ENCODE data around the gene CTNND1.

CTNND1 gene

GRCh38 chr11:57745206-57745605 lies 16.4 kb upstream of the CTNND1 start:
- H3K27me3 Mint-ChIP-seq (ENCODE audit: low read depth): no peaks in the 10 kb centered on the region
- peaks cover 28% of the 10 kb centered on the region for H3K4me1 Mint-ChIP-seq (ENCODE audit: low read depth)
- H3K36me3 Mint-ChIP-seq (ENCODE audit: low read depth): peaks cover 27% of the 10 kb centered on the region

GRCh38 chr11:57746920-57747319 lies 14.7 kb upstream of the CTNND1 start:
- Mint-ChIP-seq H3K4me1 (ENCODE audit: low read depth) (peaks cover 29% of the 10 kb centered on the region), H3K27me3 (ENCODE audit: low read depth) (no peaks in the 10 kb centered on the region), H3K36me3 (ENCODE audit: low read depth) (peaks cover 26% of the 10 kb centered on the region)

More at GRCh38 chr11:57745206-57745605, 16.4 kb upstream of the CTNND1 start:
- Mint-ChIP-seq H3K4me3 (no peak overlapping the region), H3K9me3 (no peaks in the 10 kb centered on the region), H3K27ac (peak overlapping the region; percentile 20)

DNA sequence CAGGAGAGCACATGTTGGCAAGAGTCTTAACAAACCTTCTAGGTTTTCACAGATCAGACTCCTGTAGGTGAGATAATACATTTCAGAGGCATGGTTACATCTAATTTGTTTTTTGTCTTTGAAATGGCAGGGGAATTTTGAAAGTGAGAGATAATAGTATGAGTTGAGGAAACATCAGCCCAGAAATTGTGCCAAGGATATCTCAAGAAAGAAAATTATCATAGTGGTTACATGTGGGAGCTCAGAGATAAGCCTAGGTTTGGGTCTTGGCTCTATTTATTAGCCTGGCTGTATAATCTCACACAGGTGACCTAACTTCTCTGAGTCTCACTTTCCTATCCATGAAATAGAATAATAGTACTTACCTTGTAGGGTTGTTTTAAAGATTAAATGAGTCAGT lies 10.4 kb upstream of the CTNND1 start:
- Mint-ChIP-seq H3K4me3 (no peak overlapping the region), H3K4me1 (ENCODE audit: low read depth) (peaks cover 14% of the 10 kb centered on the region), H3K9me3 (no peaks in the 10 kb centered on the region)

More at GRCh38 chr11:57746920-57747319, 14.7 kb upstream of the CTNND1 start:
- no peak overlapping the region for H3K27ac Mint-ChIP-seq
- no peaks in the 10 kb centered on the region for H3K9me3 Mint-ChIP-seq
- H3K4me3 Mint-ChIP-seq: no peak overlapping the region

DNA sequence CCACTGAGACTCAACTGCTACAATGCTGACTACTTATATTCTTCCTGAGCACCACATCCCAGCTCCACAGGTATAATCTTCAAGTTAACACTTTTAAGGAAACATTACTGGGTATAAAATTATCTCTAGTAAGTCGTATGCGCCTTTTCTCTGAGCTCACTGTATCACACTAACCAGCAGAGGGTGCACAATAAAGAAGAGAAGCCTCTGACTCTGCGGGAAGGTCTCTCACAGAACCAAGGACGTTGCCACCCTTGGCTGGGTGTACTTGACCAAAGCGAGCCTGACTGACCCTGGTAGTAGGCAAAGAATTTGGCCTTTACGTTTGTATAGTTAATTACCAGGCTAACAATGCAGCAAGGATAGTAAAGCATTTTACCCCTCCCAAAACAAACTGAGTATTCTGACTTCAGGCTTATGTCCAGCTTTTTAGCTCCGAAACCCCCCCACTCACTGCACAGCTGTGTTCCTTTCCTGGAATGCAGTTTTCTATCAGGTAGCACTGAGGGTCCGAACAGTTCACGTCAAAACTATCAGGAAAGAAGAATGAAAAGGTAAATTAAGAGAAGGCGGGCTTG lies 9.8 kb upstream of the CTNND1 start, which contains the start of gene BTBD18:
Gene BTBD18 (minus strand): TSS at position 144 of the 578 bp plus-strand sequence. CDS start 631 bp downstream, outside the sequence.
- H3K4me1 Mint-ChIP-seq (ENCODE audit: low read depth): peaks cover 16% of the 10 kb centered on the region
- peaks cover 6% of the 10 kb centered on the region for H3K36me3 Mint-ChIP-seq (ENCODE audit: low read depth)
- H3K27me3 Mint-ChIP-seq (ENCODE audit: low read depth): no peaks in the 10 kb centered on the region
- H3K9me3 Mint-ChIP-seq: no peaks in the 10 kb centered on the region
- no peak within 1 kb of the TSS for H3K4me3 Mint-ChIP-seq
- peak within 1 kb of the TSS; percentile 24 for H3K27ac Mint-ChIP-seq

More for the DNA sequence above, 10.4 kb upstream of the CTNND1 start:
- no peak overlapping the region for H3K27ac Mint-ChIP-seq
- peaks cover 6% of the 10 kb centered on the region for H3K36me3 Mint-ChIP-seq (ENCODE audit: low read depth)
- H3K27me3 Mint-ChIP-seq (ENCODE audit: low read depth): no peaks in the 10 kb centered on the region

DNA sequence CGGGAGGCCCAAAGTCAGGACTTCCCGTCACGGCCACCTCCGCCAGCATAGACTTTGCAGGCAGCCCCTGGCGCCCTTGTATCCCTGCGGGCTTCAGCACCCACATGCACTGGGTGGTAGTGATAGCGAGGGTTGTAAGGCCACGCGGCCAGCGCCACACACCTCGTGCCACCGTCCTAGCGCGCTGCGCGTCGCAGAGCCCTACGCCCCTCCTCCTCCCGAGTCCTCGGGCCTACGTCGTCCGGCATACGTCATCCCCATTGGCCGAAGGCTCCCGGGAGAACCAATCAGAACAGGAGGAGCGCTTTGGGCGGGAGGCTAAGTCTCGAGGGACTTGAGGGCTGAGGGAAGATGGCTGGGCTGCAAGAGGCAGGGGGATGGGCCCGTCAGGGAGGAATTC lies 8.6 kb upstream of the CTNND1 start:
- H3K4me3 Mint-ChIP-seq: no peak overlapping the region

DNA sequence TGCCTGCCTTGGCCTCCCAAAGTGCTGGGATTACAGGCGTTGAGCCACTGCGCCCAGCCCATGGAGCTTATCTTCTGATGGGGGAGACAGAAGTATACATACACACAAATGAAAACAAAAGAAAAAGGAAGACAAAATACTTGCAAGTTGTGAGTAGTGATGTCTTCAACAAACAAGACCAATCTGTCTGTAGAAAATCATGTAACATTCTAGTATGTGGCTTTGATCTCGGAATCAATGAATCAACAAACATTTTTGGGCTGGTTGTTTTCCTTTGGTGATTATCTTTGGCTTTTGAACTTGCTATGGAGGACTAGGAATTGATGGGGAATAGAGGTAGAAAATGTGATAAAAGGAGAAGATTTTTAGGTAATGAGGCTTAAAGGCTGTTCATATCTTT lies 3.4 kb upstream of the CTNND1 start:
- Mint-ChIP-seq H3K36me3 (ENCODE audit: low read depth) (no peaks in the 10 kb centered on the region), H3K4me3 (no peak overlapping the region), H3K4me1 (ENCODE audit: low read depth) (peaks cover 14% of the 10 kb centered on the region), H3K27ac (no peak overlapping the region), H3K27me3 (ENCODE audit: low read depth) (peaks cover 3% of the 10 kb centered on the region), H3K9me3 (no peaks in the 10 kb centered on the region)

More for the DNA sequence above, 8.6 kb upstream of the CTNND1 start:
- H3K27ac Mint-ChIP-seq: no peak overlapping the region
- H3K4me1 Mint-ChIP-seq (ENCODE audit: low read depth): peaks cover 12% of the 10 kb centered on the region
- H3K36me3 Mint-ChIP-seq (ENCODE audit: low read depth): peaks cover 3% of the 10 kb centered on the region
- no peaks in the 10 kb centered on the region for H3K27me3 Mint-ChIP-seq (ENCODE audit: low read depth)
- no peaks in the 10 kb centered on the region for H3K9me3 Mint-ChIP-seq

GRCh38 chr11:57762235-57762861 lies 746 bp downstream of the CTNND1 start:
- Mint-ChIP-seq H3K36me3 (ENCODE audit: low read depth) (no peaks in the 10 kb centered on the region), H3K4me3 (no peak overlapping the region), H3K27ac (no peak overlapping the region), H3K27me3 (ENCODE audit: low read depth) (peaks cover 3% of the 10 kb centered on the region), H3K9me3 (no peaks in the 10 kb centered on the region), H3K4me1 (ENCODE audit: low read depth) (peaks cover 15% of the 10 kb centered on the region)

- H3K4me1 Mint-ChIP-seq (ENCODE audit: low read depth): peaks cover 17% of the 10 kb centered on the region
- no peak overlapping the region for H3K4me3 Mint-ChIP-seq
- H3K9me3 Mint-ChIP-seq: no peaks in the 10 kb centered on the region
- no peak overlapping the region for H3K27ac Mint-ChIP-seq
- H3K36me3 Mint-ChIP-seq (ENCODE audit: low read depth): no peaks in the 10 kb centered on the region
- peaks cover 3% of the 10 kb centered on the region for H3K27me3 Mint-ChIP-seq (ENCODE audit: low read depth)
Measured at GRCh38 chr11:57763568-57763967, 2.0 kb downstream of the CTNND1 start.

- H3K36me3 Mint-ChIP-seq (ENCODE audit: low read depth): no peaks in the 10 kb centered on the region
- no peak overlapping the region for H3K27ac Mint-ChIP-seq
- no peak overlapping the region for H3K4me3 Mint-ChIP-seq
- H3K4me1 Mint-ChIP-seq (ENCODE audit: low read depth): peaks cover 17% of the 10 kb centered on the region
- H3K9me3 Mint-ChIP-seq: no peaks in the 10 kb centered on the region
- H3K27me3 Mint-ChIP-seq (ENCODE audit: low read depth): peaks cover 3% of the 10 kb centered on the region
Measured at GRCh38 chr11:57764021-57764420, 2.4 kb downstream of the CTNND1 start.

DNA sequence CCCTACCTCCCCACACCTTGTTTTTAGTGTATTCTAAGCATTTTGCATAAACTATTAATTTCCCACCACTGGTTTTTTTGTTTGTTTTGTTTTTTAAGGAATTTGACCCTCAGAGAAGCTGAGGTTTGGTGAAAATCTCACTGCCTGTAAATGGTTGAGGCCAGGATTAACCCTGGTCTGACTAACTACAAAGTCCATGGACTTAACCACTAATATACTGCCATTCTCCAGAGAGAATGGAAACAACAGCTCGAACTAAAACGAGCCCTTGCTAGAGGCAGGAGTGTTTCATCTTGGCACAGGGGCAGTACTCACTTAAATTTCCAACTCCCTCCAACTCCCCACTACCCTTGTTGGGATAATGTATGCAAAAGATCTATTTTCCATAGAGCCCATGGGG lies 3.0 kb downstream of the CTNND1 start:
- H3K27me3 Mint-ChIP-seq (ENCODE audit: low read depth): peaks cover 3% of the 10 kb centered on the region
- no peak overlapping the region for H3K4me3 Mint-ChIP-seq
- H3K9me3 Mint-ChIP-seq: no peaks in the 10 kb centered on the region
- H3K27ac Mint-ChIP-seq: no peak overlapping the region
- peaks cover 20% of the 10 kb centered on the region for H3K4me1 Mint-ChIP-seq (ENCODE audit: low read depth)
- H3K36me3 Mint-ChIP-seq (ENCODE audit: low read depth): no peaks in the 10 kb centered on the region

DNA sequence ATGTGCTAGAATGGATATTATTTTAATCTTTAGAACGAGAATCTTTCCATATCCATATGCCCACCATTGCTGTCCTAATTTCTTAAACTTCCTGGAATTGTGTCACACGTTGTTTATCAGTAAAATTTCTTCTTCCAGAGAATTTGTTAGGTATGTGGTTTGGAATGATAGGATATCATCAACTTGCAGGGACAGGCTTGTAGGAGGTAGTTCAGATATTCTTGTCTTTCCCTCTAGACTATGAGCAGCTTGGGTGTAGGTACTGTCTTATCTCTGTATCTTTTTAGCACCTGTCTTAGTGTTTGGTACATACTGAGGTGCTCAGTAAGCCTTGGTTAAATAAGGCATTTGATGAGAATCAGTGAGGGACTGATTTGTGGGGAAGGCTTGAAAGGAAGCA lies 3.4 kb downstream of the CTNND1 start:
- Mint-ChIP-seq H3K27me3 (ENCODE audit: low read depth) (peaks cover 3% of the 10 kb centered on the region), H3K4me3 (no peak overlapping the region), H3K4me1 (ENCODE audit: low read depth) (peaks cover 20% of the 10 kb centered on the region), H3K9me3 (no peaks in the 10 kb centered on the region), H3K36me3 (ENCODE audit: low read depth) (no peaks in the 10 kb centered on the region), H3K27ac (no peak overlapping the region)

- Mint-ChIP-seq H3K27ac (no peak overlapping the region), H3K4me1 (ENCODE audit: low read depth) (peaks cover 15% of the 10 kb centered on the region), H3K4me3 (no peak overlapping the region), H3K27me3 (ENCODE audit: low read depth) (no peaks in the 10 kb centered on the region), H3K36me3 (ENCODE audit: low read depth) (no peaks in the 10 kb centered on the region), H3K9me3 (no peaks in the 10 kb centered on the region)
Measured at GRCh38 chr11:57770793-57771192, 9.2 kb downstream of the CTNND1 start.

DNA sequence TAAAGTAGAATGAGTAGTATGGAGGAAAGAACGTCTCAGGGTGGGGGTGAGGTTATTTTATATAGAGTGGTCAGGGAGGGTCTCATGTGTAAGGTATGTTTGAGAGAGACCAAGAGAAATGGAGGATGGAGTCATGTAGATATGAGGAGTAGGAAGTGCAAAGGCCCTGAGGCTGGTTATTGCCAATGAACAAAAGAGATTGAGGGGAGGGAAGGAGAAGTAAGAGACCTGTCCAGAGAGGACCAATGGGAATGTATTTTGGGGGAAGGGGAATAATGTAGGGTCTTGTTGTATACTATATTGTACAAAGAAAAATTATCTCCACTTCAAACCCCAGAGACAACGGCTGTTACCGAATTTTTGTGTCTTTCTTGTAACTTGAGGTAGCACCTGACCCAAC lies 9.8 kb downstream of the CTNND1 start:
- no peaks in the 10 kb centered on the region for H3K27me3 Mint-ChIP-seq (ENCODE audit: low read depth)

GRCh38 chr11:57772562-57772961 lies 11.0 kb downstream of the CTNND1 start:
- peaks cover 15% of the 10 kb centered on the region for H3K4me1 Mint-ChIP-seq (ENCODE audit: low read depth)
- no peaks in the 10 kb centered on the region for H3K9me3 Mint-ChIP-seq
- H3K27me3 Mint-ChIP-seq (ENCODE audit: low read depth): no peaks in the 10 kb centered on the region
- H3K27ac Mint-ChIP-seq: no peak overlapping the region
- no peak overlapping the region for H3K4me3 Mint-ChIP-seq
- no peaks in the 10 kb centered on the region for H3K36me3 Mint-ChIP-seq (ENCODE audit: low read depth)

More for the DNA sequence above, 9.8 kb downstream of the CTNND1 start:
- Mint-ChIP-seq H3K4me3 (no peak overlapping the region), H3K27ac (no peak overlapping the region), H3K9me3 (no peaks in the 10 kb centered on the region), H3K4me1 (ENCODE audit: low read depth) (peaks cover 15% of the 10 kb centered on the region), H3K36me3 (ENCODE audit: low read depth) (no peaks in the 10 kb centered on the region)

- Mint-ChIP-seq H3K4me3 (no peak overlapping the region), H3K36me3 (ENCODE audit: low read depth) (no peaks in the 10 kb centered on the region), H3K27ac (no peak overlapping the region), H3K9me3 (no peaks in the 10 kb centered on the region), H3K27me3 (ENCODE audit: low read depth) (no peaks in the 10 kb centered on the region), H3K4me1 (ENCODE audit: low read depth) (peaks cover 15% of the 10 kb centered on the region)
Measured at GRCh38 chr11:57773026-57773598, 11.5 kb downstream of the CTNND1 start.
